Prostate gland (tissue), 2 donors: ENCODE measurements around the gene AGPS. TPM values are rescaled to one million over a fixed set of nuclear protein-coding genes. Genes with fewer than 3 reads are reported as not detected.

Source experiments
- DNase-seq: peaks from one replicate; pipeline ENCODE4 v3.0.0-alpha.2; 2019; ENCODE audit warnings: low spot score
- H3K27ac ChIP-seq, 2 donors: fragments of 200-600 bp; sonication (generic); 2 replicates each; pipeline ENCODE4 v1.5.1; 2017 to 2019
- H3K27me3 ChIP-seq: fragments of 200-600 bp; sonication (generic); replicated peaks from 2 replicates; pipeline ENCODE4 v1.5.1; 2019; ENCODE audit not compliant: insufficient read depth
- H3K36me3 ChIP-seq, 2 donors: fragments of 200-600 bp; sonication (generic); 1 replicate in 1 of 2; 2 replicates in 1 of 2; pipeline versions ENCODE4 v1.5.1 to v1.8.1; 2017 to 2019
- H3K4me1 ChIP-seq: fragments of 200-600 bp; sonication (generic); replicated peaks from 2 replicates; pipeline ENCODE4 v1.5.1; 2019
- H3K4me3 ChIP-seq, 2 donors: fragments of 200-600 bp; sonication (generic); 2 replicates each; pipeline ENCODE4 v1.5.1; 2017 to 2019
- H3K9me3 ChIP-seq: fragments of 200-600 bp; sonication (generic); 2 replicates; pipeline ENCODE4 v1.5.1; 2017
- CTCF ChIP-seq, 4 experiments: fragments of 200-600 bp in 2 of 4; fragments of 450-650 bp in 2 of 4; sonication (generic) in 2 of 4; IDR thresholded peaks; 1 replicate in 3 of 4; 2 replicates in 1 of 4; pipeline ENCODE4 v1.5.1; 2016 to 2019; ENCODE audit warnings: antibody characterized with exemption in 4 of 4, mild to moderate bottlenecking in 2 of 4, moderate library complexity in 2 of 4
- POLR2A ChIP-seq: fragments of 450-650 bp; IDR thresholded peaks from one replicate; pipeline ENCODE4 v1.6.1; 2016; ENCODE audit warnings: antibody characterized with exemption, mild to moderate bottlenecking
- POLR2AphosphoS5 ChIP-seq: sonication (generic); formaldehyde crosslinking; IDR thresholded peaks from one replicate; pipeline ENCODE4 v1.6.1; 2017; ENCODE audit warnings: antibody characterized with exemption
- WGBS: methylation state at CpG from one replicate; pipeline ENCODE4 v1.1.5; 2018; 5-methylcytosine and 5-hydroxymethylcytosine counted together
- intact Hi-C: fragments of 100-400 bp; cut with DNase I; formaldehyde crosslinking; loops from one replicate; pipeline ENCODE4 v1.14.2; 2022
- total RNA-seq, 2 donors: library from RNA; depleted of rRNA; stranded (reverse); fragments of >200 nt; gene quantifications; one replicate each; pipeline ENCODE4 v1.1.0, GENCODE V29; 2016

The AGPS gene
- total RNA-seq, 2 donors from 2014 or later = 17.2 to 50.3 TPM

- TF ChIP-seq CTCF (IDR thresholded peaks at IDR 0.05) (no peak), POLR2AphosphoS5 (no peak), POLR2A (no peak)
- intact Hi-C loops = no loop called here
- H3K9me3 ChIP-seq = no peaks in the 10 kb centered on the region
- H3K27me3 ChIP-seq = no peaks in the 10 kb centered on the region
- no peak overlapping the region for H3K4me3 ChIP-seq
- WGBS = 84% methylated on average over 1 of the region's 1 CpG
- no peak for DNase-seq
- no peaks in the 10 kb centered on the region for H3K36me3 ChIP-seq
- no peak overlapping the region for H3K27ac ChIP-seq
- H3K4me1 ChIP-seq = peaks cover 3% of the 10 kb centered on the region
Observed at GRCh38 chr2:177398791-177399190, 6.2 kb downstream of the AGPS start.

GRCh38 chr2:177399376-177399775 lies 6.8 kb downstream of the AGPS start:
- 68% methylated on average over 1 of the region's 1 CpG for WGBS

GRCh38 chr2:177400337-177400923 lies 7.9 kb downstream of the AGPS start:
- Histone ChIP-seq H3K9me3 (no peaks in the 10 kb centered on the region), H3K36me3 (no peaks in the 10 kb centered on the region), H3K27ac (no peak overlapping the region), H3K27me3 (no peaks in the 10 kb centered on the region), H3K4me3 (no peak overlapping the region), H3K4me1 (no peaks in the 10 kb centered on the region)
- DNase-seq = no peak
- 93% methylated on average over 4 of the region's 4 CpGs for WGBS
- TF ChIP-seq POLR2A = no peak
- TF ChIP-seq CTCF (IDR thresholded peaks at IDR 0.05) = no peak
- no peak for TF ChIP-seq POLR2AphosphoS5
- intact Hi-C loops = no loop called here

More at GRCh38 chr2:177399376-177399775, 6.8 kb downstream of the AGPS start:
- no peak for TF ChIP-seq POLR2A
- TF ChIP-seq CTCF (IDR thresholded peaks at IDR 0.05) = no peak
- Histone ChIP-seq H3K36me3 (no peaks in the 10 kb centered on the region), H3K27ac (no peak overlapping the region), H3K27me3 (no peaks in the 10 kb centered on the region), H3K4me1 (no peaks in the 10 kb centered on the region), H3K4me3 (no peak overlapping the region), H3K9me3 (no peaks in the 10 kb centered on the region)
- intact Hi-C loops = no loop called here
- no peak for DNase-seq

GRCh38 chr2:177402096-177402495 lies 9.5 kb downstream of the AGPS start:
- Histone ChIP-seq H3K27me3 (no peaks in the 10 kb centered on the region), H3K4me1 (no peaks in the 10 kb centered on the region), H3K27ac (no peak overlapping the region), H3K9me3 (no peaks in the 10 kb centered on the region), H3K36me3 (no peaks in the 10 kb centered on the region), H3K4me3 (no peak overlapping the region)
- intact Hi-C loops = no loop called here
- WGBS = 83% methylated on average over 1 of the region's 1 CpG
- TF ChIP-seq CTCF (IDR thresholded peaks at IDR 0.05) (no peak), POLR2AphosphoS5 (no peak), POLR2A (no peak)
- no peak for DNase-seq

- no peaks in the 10 kb centered on the region for H3K27me3 ChIP-seq
- no peaks in the 10 kb centered on the region for H3K36me3 ChIP-seq
- WGBS = 85% methylated on average over 6 of the region's 6 CpGs
- no peak overlapping the region for H3K27ac ChIP-seq
- intact Hi-C loops = no loop called here
- H3K4me3 ChIP-seq = no peak overlapping the region
- TF ChIP-seq POLR2A (no peak), CTCF (IDR thresholded peaks at IDR 0.05) (no peak), POLR2AphosphoS5 (no peak)
- no peaks in the 10 kb centered on the region for H3K4me1 ChIP-seq
- H3K9me3 ChIP-seq = no peaks in the 10 kb centered on the region
- DNase-seq = no peak
Observed at GRCh38 chr2:177403838-177404237, 11.3 kb downstream of the AGPS start.
